IMR-90 (cell line): ENCODE data around the gene PCED1A. TPM values are rescaled to one million over a fixed set of nuclear protein-coding genes. Genes with fewer than 3 reads are reported as not detected.

Experiments used
- ATAC-seq: fragments of 200-7000 bp; cut with Tn5 transposase; 2 replicates; pipeline ENCODE4 v1.9.1; 2020; ENCODE audit warnings: low read depth, mild to moderate bottlenecking, moderate library complexity
- BruUV-seq: library from RNA; stranded (reverse); fragments of 400-500 nt; replicated peaks from 2 replicates; lab custom pipeline; 2021; lab: Mats Ljungman, UMichigan
- CTCF ChIA-PET: fragments of 300-600 bp; formaldehyde crosslinking; extraction: SDS; loops from one replicate; lab custom pipeline; 2021; ENCODE audit warnings: antibody characterized with exemption; lab: Yijun Ruan, JAX
- POLR2A ChIA-PET: fragments of 300-600 bp; sonication (Branson Sonifier 250); formaldehyde crosslinking; loops from one replicate; lab custom pipeline; 2022; ENCODE audit warnings: antibody characterized with exemption; ENCODE audit not compliant: unreplicated experiment; lab: Charles Lee
- DNase-seq: peaks from one replicate; pipeline ENCODE4 v3.0.0; 2013
- H2AFZ ChIP-seq: replicated peaks from 2 replicates; pipeline ENCODE3; 2013; ENCODE audit warnings: low read length, mild to moderate bottlenecking; ENCODE audit not compliant: poor library complexity
- H2AK5ac ChIP-seq: 2 replicates; pipeline ENCODE4 v1.6.1; 2013; ENCODE audit warnings: low read depth, low read length, inconsistent platforms
- H2AK9ac ChIP-seq: replicated peaks from 2 replicates; pipeline ENCODE3; 2013; ENCODE audit warnings: mild to moderate bottlenecking, low read depth, low read length, moderate library complexity; ENCODE audit not compliant: poor library complexity
- H2BK120ac ChIP-seq: 2 replicates; pipeline ENCODE4 v1.6.1; 2013; ENCODE audit warnings: low read depth, low read length, inconsistent platforms
- H2BK15ac ChIP-seq: 3 replicates; pipeline ENCODE4 v1.6.1; 2013; ENCODE audit warnings: low read depth, low read length, inconsistent platforms
- H2BK20ac ChIP-seq: 2 replicates; pipeline ENCODE4 v1.6.1; 2013; ENCODE audit warnings: low read depth, mild to moderate bottlenecking, inconsistent platforms, low read length, moderate library complexity
- H2BK5ac ChIP-seq: 2 replicates; pipeline ENCODE4 v1.6.1; 2013; ENCODE audit warnings: mild to moderate bottlenecking, low read depth, low read length, inconsistent platforms; ENCODE audit not compliant: poor library complexity, severe bottlenecking
- H3K14ac ChIP-seq: replicated peaks from 2 replicates; pipeline ENCODE4 v1.6.1; 2013; ENCODE audit warnings: low read depth, low read length, inconsistent platforms
- H3K18ac ChIP-seq: 2 replicates; pipeline ENCODE4 v1.6.1; 2013; ENCODE audit warnings: low read depth, low read length, control low read depth
- H3K23ac ChIP-seq: 2 replicates; pipeline ENCODE4 v1.6.1; 2013; ENCODE audit warnings: low read depth, low read length, inconsistent platforms
- H3K27ac ChIP-seq: 2 replicates; pipeline ENCODE4 v1.5.1; 2013; ENCODE audit warnings: mild to moderate bottlenecking, control low read depth, low read length; ENCODE audit not compliant: insufficient read depth
- H3K27me3 ChIP-seq: 2 replicates; pipeline ENCODE4 v1.6.1; 2013; ENCODE audit warnings: low read length; ENCODE audit not compliant: control insufficient read depth, insufficient read depth
- H3K36me3 ChIP-seq: 2 replicates; pipeline ENCODE4 v1.6.1; 2013; ENCODE audit warnings: low read length, mixed read lengths; ENCODE audit not compliant: control insufficient read depth, insufficient read depth
- H3K4ac ChIP-seq: 2 replicates; pipeline ENCODE4 v1.6.1; 2013; ENCODE audit warnings: low read depth, low read length, inconsistent platforms
- H3K4me1 ChIP-seq: 2 replicates; pipeline ENCODE4 v1.6.1; 2013; ENCODE audit warnings: low read length, mixed read lengths; ENCODE audit not compliant: control insufficient read depth, insufficient read depth
- H3K4me2 ChIP-seq: 2 replicates; pipeline ENCODE4 v1.6.1; 2013; ENCODE audit warnings: low read depth, mild to moderate bottlenecking, control low read depth, low read length, moderate library complexity
- H3K4me3 ChIP-seq: 2 replicates; pipeline ENCODE4 v1.5.1; 2013; ENCODE audit warnings: low read depth, mild to moderate bottlenecking, control low read depth, low read length, moderate library complexity; ENCODE audit not compliant: insufficient read depth
- H3K56ac ChIP-seq: 2 replicates; pipeline ENCODE4 v1.6.1; 2013; ENCODE audit warnings: low read length, inconsistent platforms; ENCODE audit not compliant: insufficient read depth; ENCODE audit errors: extremely low read depth
- H3K79me1 ChIP-seq, 2 experiments: 2 replicates each; pipeline ENCODE4 v1.6.1; 2013; ENCODE audit warnings: low read length in 2 of 2, inconsistent platforms in 1 of 2, low read depth in 1 of 2
- H3K9ac ChIP-seq: 2 replicates; pipeline ENCODE4 v1.6.1; 2013; ENCODE audit warnings: low read depth, low read length, control low read depth
- H3K9me1 ChIP-seq: 2 replicates; pipeline ENCODE4 v1.6.1; 2013; ENCODE audit warnings: low read length, inconsistent platforms; ENCODE audit not compliant: insufficient read depth
- H3K9me3 ChIP-seq: 2 replicates; pipeline ENCODE4 v1.6.1; 2013; ENCODE audit warnings: low read length; ENCODE audit not compliant: control insufficient read depth, insufficient read depth
- H4K20me1 ChIP-seq: 2 replicates; pipeline ENCODE4 v1.6.1; 2013; ENCODE audit warnings: low read length, inconsistent platforms; ENCODE audit not compliant: insufficient read depth
- H4K5ac ChIP-seq: 2 replicates; pipeline ENCODE4 v1.6.1; 2013; ENCODE audit warnings: mild to moderate bottlenecking, low read depth, low read length, control low read depth
- H4K8ac ChIP-seq, 2 experiments: 2 replicates each; pipeline ENCODE4 v1.6.1; 2013; ENCODE audit warnings: low read depth in 2 of 2, low read length in 2 of 2, control low read depth in 1 of 2, inconsistent platforms in 1 of 2
- H4K91ac ChIP-seq: 2 replicates; pipeline ENCODE4 v1.6.1; 2013; ENCODE audit warnings: low read depth, low read length, inconsistent platforms; ENCODE audit not compliant: insufficient read depth
- BHLHE40 ChIP-seq: fragments of 150-350 bp; IDR thresholded peaks from 2 replicates; pipeline ENCODE4 v1.6.1; 2016; ENCODE audit warnings: mild to moderate bottlenecking, low read depth, low read length
- ELK1 ChIP-seq: fragments of 150-350 bp; IDR thresholded peaks from 2 replicates; pipeline ENCODE4 v1.6.1; 2016; ENCODE audit warnings: low read depth, mild to moderate bottlenecking, low read length, moderate library complexity, borderline replicate concordance
- FOS ChIP-seq: fragments of 150-350 bp; IDR thresholded peaks from 2 replicates; pipeline ENCODE4 v1.6.1; 2016; ENCODE audit warnings: low read depth, low read length
- MAFK ChIP-seq: IDR thresholded peaks from 2 replicates; pipeline ENCODE4 v1.6.1; 2012; ENCODE audit warnings: low read depth, low read length, improper control_type of control experiment
- MXI1 ChIP-seq: IDR thresholded peaks from 2 replicates; pipeline ENCODE4 v1.6.1; 2012; ENCODE audit warnings: low read depth, mild to moderate bottlenecking, low read length, moderate library complexity, borderline replicate concordance
- POLR2A ChIP-seq: IDR thresholded peaks from 2 replicates; pipeline ENCODE4 v1.6.1; 2012; ENCODE audit warnings: mild to moderate bottlenecking, low read depth, low read length
- RAD21 ChIP-seq: IDR thresholded peaks from 2 replicates; pipeline ENCODE4 v1.6.1; 2012; ENCODE audit warnings: low read length, improper control_type of control experiment
- RFX5 ChIP-seq: IDR thresholded peaks from 2 replicates; pipeline ENCODE4 v1.8.0; 2012; ENCODE audit warnings: low read depth, mild to moderate bottlenecking, low read length, moderate library complexity
- USF2 ChIP-seq: fragments of 150-350 bp; IDR thresholded peaks from 2 replicates; pipeline ENCODE4 v1.6.1; 2017; ENCODE audit warnings: mild to moderate bottlenecking, antibody characterized with exemption, low read length, low read depth
- WGBS, 2 experiments: methylation state at CpG; one replicate each; pipeline versions ENCODE4 v1.1.5 to v1.1.7; 2013; ENCODE audit warnings: missing lambda C conversion rate in 2 of 2; ENCODE audit not compliant: insufficient read length in 1 of 2; ENCODE audit errors: extremely low coverage in 2 of 2; 5-methylcytosine and 5-hydroxymethylcytosine counted together
- dilution Hi-C: fragments of 300-500 bp; cut with HindIII; formaldehyde crosslinking; loops from one replicate; pipeline ENCODE4 v1.14.3; 2018; ENCODE audit warnings: low sequenced_read_pairs; ENCODE audit not compliant: unreplicated experiment
- in situ Hi-C: fragments of 300-500 bp; cut with MboI; formaldehyde crosslinking; loops from 3 replicates; pipeline ENCODE4 v1.14.3; 2019; ENCODE audit warnings: low sequenced_read_pairs, inconsistent platforms, mixed read lengths
- intact Hi-C: fragments of 100-400 bp; cut with micrococcal nuclease; formaldehyde crosslinking; loops from 2 replicates; pipeline ENCODE4 v1.10.0; 2022
- polyA plus RNA-seq, 3 experiments: library from polyadenylated mRNA; depleted of rRNA; stranded (reverse); fragments of >200 nt; gene quantifications; 2 replicates each; pipeline ENCODE4 v1.2.3, GENCODE V29; 2012; ENCODE audit warnings: low replicate concordance in 1 of 3
- total RNA-seq: library from RNA; depleted of rRNA; stranded (reverse); fragments of >200 nt; gene quantifications from 2 replicates; pipeline ENCODE4 v1.2.3, GENCODE V29; 2012

PCED1A gene
- total and polyA plus RNA-seq, 2 of the 4 experiments (the other 2 are of a cell fraction), result 9.7 to 33.4 TPM

- H3K23ac ChIP-seq, result no peak overlapping the region
- H3K27ac ChIP-seq, result peak overlapping the region; percentile 56
- peak overlapping the region; percentile 62 for H2BK5ac ChIP-seq
- peak overlapping the region; percentile 29 for H3K14ac ChIP-seq
- no peak overlapping the region for H3K9ac ChIP-seq
- H3K4me3 ChIP-seq, result no peak overlapping the region
- H3K4ac ChIP-seq, result peak overlapping the region; percentile 85
- no peaks in the 10 kb centered on the region for H3K36me3 ChIP-seq
- H2BK15ac ChIP-seq, result peak overlapping the region; percentile 77
- TF ChIP-seq FOS, result no peak
- TF ChIP-seq ELK1, result no peak
- no peak for TF ChIP-seq RAD21
- TF ChIP-seq RFX5, result no peak
- TF ChIP-seq BHLHE40, result no peak
- TF ChIP-seq MXI1, result no peak
- no peak for TF ChIP-seq MAFK
- no peak for TF ChIP-seq USF2
- TF ChIP-seq POLR2A, result no peak
- no TSS peak for BruUV-seq
- ChIA-PET POLR2A (no interaction called here), CTCF (no interaction called here)
- peaks cover 32% of the 10 kb centered on the region for H3K4me1 ChIP-seq
- peak overlapping the region; percentile 36 to 76 for H4K8ac ChIP-seq
- H2AFZ ChIP-seq, result peak overlapping the region; percentile 86
- H2BK20ac ChIP-seq, result peak overlapping the region; percentile 91
- H4K91ac ChIP-seq, result peak overlapping the region; percentile 69
- peak overlapping the region; percentile 56 for H4K5ac ChIP-seq
- H3K56ac ChIP-seq, result 0 out of 2 replicates have a peak overlapping the region, but pooled peaks have one; percentile 12
- dilution Hi-C loops (no loop called here), intact Hi-C loops (no loop called here), in situ Hi-C loops (loop anchor here (25.0 kb wide), 1 partner anchor 703 kb away; the partner anchor contains the start of gene STK35)
- ATAC-seq, result no peak
- peaks cover 28% of the 10 kb centered on the region for H3K9me1 ChIP-seq
- no peaks in the 10 kb centered on the region for H3K27me3 ChIP-seq
- no peaks in the 10 kb centered on the region for H4K20me1 ChIP-seq
- peak overlapping the region; percentile 98 for H2AK5ac ChIP-seq
- H2BK120ac ChIP-seq, result peak overlapping the region; percentile 92
- no peak for DNase-seq
- H3K18ac ChIP-seq, result peak overlapping the region; percentile 56
- 86% methylated on average over 2 of the region's 8 CpGs; no CpG with 5 or more reads in 1 of the 2 experiments for WGBS, 2 experiments
- no peak overlapping the region for H3K4me2 ChIP-seq
- 0 out of 4 replicates have a peak, but pooled peaks cover 0 to 5% of the 10 kb centered on the region in 2 experiments for H3K79me1 ChIP-seq
- peaks cover 2% of the 10 kb centered on the region; the same call in 1 of the 2 replicates for H3K9me3 ChIP-seq
- peak overlapping the region; percentile 42 for H2AK9ac ChIP-seq
Measured at GRCh38 chr20:2815242-2815900, 25.1 kb downstream of the PCED1A start.
